Neural crest cell (in vitro differentiated cells): Measurements from ENCODE around the gene RAE1. TPM values are rescaled to one million over a fixed set of nuclear protein-coding genes. Genes with fewer than 3 reads are reported as not detected.

ENCODE experiments used
- DNase-seq: peaks from one replicate; pipeline ENCODE4 v3.0.0; 2021; ENCODE audit warnings: low read depth, mixed read lengths, low spot score
- H3K27ac Mint-ChIP-seq: one replicate; pipeline ENCODE4 v1.8.0; 2021; ENCODE audit warnings: mild to moderate bottlenecking, mixed read lengths; ENCODE audit not compliant: unreplicated experiment
- H3K27me3 Mint-ChIP-seq: 2 replicates; pipeline ENCODE4 v1.8.0; 2021; ENCODE audit warnings: low read depth, mild to moderate bottlenecking, mixed read lengths
- H3K36me3 Mint-ChIP-seq: 2 replicates; pipeline ENCODE4 v1.8.0; 2021; ENCODE audit warnings: low read depth, mild to moderate bottlenecking, mixed read lengths
- H3K4me1 Mint-ChIP-seq: 2 replicates; pipeline ENCODE4 v1.8.0; 2021; ENCODE audit warnings: mixed read lengths
- H3K4me3 Mint-ChIP-seq: one replicate; pipeline ENCODE4 v1.8.0; 2021; ENCODE audit warnings: mild to moderate bottlenecking, mixed read lengths
- H3K9me3 Mint-ChIP-seq: 2 replicates; pipeline ENCODE4 v1.8.0; 2021; ENCODE audit warnings: mixed read lengths
- long read RNA-seq: library from polyadenylated mRNA; unstranded; transcript quantifications from one replicate; pipeline ENCODE4 v2.0.0, GENCODE V29; 2020
- total RNA-seq: library from RNA; stranded (reverse); gene quantifications from 2 replicates; pipeline ENCODE4 v1.2.1, GENCODE V29; 2021
- TF ChIP-seq, protein P1 (sequence below): fragments of 200-600 bp; sonication (generic); conservative IDR thresholded peaks from 2 replicates; pipeline ENCODE4 v1.5.0; 2021; ENCODE audit warnings: antibody characterized with exemption, mild to moderate bottlenecking

The RAE1 gene, protein sequence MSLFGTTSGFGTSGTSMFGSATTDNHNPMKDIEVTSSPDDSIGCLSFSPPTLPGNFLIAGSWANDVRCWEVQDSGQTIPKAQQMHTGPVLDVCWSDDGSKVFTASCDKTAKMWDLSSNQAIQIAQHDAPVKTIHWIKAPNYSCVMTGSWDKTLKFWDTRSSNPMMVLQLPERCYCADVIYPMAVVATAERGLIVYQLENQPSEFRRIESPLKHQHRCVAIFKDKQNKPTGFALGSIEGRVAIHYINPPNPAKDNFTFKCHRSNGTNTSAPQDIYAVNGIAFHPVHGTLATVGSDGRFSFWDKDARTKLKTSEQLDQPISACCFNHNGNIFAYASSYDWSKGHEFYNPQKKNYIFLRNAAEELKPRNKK
- total RNA-seq = 54.7 and 57.0 TPM in 2 replicates
- long read RNA-seq, transcript RAE1-203 (12 exons, 2,639 nt) = major isoform, 322 of 374 reads
- long read RNA-seq, transcript RAE1-201 (12 exons, 2,362 nt) = minor isoform, 14 of 374 reads
- long read RNA-seq, partial matches to known transcripts = 12 of 374 reads
- long read RNA-seq, other reads (novel, unspliced or antisense) = 24 of 374 reads

DNA sequence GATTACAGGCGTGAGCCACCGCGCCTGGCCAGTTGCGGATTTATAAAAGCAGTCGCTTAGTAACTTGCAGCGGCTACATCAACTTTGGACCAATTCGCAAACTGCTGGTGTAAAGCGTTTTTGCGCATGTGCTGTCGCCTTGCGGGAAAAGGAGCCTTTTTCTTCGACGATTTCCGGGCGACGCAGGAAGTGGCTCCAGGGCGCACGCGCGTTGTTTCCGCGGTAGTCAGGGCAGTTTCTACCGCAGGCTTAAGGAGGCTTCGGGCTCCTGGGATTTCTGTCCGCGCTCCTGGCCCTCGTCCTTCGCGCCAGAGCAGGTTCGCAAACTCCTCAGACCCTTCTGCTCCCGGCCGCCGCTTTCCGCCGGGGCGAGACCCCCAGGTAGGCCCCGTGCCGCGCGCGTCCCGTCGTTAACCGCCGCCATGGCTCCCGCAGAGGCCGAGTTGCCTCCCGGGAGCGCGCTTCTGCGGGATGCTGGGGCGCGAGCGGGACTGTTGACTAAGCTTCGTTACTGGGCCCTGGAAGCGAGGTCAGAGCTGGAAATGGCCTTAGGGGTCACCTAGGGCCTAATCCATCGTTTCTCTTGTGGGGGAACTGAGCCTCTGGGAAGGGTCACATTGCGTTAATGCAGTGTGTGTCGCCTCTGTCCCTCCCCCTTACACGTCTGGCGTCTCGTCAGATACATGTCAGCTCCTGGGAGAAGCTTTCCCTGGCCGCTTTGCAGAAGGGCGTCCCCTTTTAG, at the start of gene RAE1:
Gene RAE1, plus strand, starts transcription at position 214 of the 742 bp plus-strand sequence. CDS start 2,784 bp downstream, outside the sequence.
- peak; percentile 88 for DNase-seq
- Mint-ChIP-seq H3K4me1 (peaks cover 20% of the 10 kb centered on the region), H3K36me3 (peaks cover 2% of the 10 kb centered on the region), H3K4me3 (peak within 1 kb of the TSS; percentile 95), H3K27ac (peak within 1 kb of the TSS; percentile 76), H3K27me3 (no peaks in the 10 kb centered on the region), H3K9me3 (peaks cover 3% of the 10 kb centered on the region)
- TF ChIP-seq, protein P1, sequence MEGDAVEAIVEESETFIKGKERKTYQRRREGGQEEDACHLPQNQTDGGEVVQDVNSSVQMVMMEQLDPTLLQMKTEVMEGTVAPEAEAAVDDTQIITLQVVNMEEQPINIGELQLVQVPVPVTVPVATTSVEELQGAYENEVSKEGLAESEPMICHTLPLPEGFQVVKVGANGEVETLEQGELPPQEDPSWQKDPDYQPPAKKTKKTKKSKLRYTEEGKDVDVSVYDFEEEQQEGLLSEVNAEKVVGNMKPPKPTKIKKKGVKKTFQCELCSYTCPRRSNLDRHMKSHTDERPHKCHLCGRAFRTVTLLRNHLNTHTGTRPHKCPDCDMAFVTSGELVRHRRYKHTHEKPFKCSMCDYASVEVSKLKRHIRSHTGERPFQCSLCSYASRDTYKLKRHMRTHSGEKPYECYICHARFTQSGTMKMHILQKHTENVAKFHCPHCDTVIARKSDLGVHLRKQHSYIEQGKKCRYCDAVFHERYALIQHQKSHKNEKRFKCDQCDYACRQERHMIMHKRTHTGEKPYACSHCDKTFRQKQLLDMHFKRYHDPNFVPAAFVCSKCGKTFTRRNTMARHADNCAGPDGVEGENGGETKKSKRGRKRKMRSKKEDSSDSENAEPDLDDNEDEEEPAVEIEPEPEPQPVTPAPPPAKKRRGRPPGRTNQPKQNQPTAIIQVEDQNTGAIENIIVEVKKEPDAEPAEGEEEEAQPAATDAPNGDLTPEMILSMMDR = no peak

DNA sequence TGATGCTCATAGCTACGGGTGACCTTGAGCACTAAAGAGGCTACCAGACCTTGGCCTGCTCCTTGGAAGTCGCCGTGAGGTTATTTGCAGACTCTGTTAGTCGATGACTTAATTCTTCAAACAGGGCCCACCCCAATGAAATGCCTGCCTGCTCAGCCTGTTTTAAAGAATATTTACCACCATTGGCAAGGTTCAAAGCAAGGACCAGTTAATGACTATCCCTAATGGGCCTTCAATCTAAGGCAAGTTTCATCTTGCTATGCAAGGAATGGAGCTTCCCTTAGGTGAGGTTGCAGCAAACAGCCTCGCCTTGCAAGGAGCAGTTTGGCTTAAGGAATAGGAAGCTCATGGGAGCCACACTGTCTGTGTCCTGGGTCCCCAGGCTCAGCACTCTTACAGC, 44.3 kb upstream of the RAE1 start:
- no peak for DNase-seq
- H3K36me3 Mint-ChIP-seq = no peaks in the 10 kb centered on the region
- H3K9me3 Mint-ChIP-seq = no peaks in the 10 kb centered on the region
- H3K4me3 Mint-ChIP-seq = no peak overlapping the region
- H3K27me3 Mint-ChIP-seq = no peaks in the 10 kb centered on the region
- TF ChIP-seq, protein P1 = no peak
- H3K4me1 Mint-ChIP-seq = peaks cover 20% of the 10 kb centered on the region
- no peak overlapping the region for H3K27ac Mint-ChIP-seq

DNA sequence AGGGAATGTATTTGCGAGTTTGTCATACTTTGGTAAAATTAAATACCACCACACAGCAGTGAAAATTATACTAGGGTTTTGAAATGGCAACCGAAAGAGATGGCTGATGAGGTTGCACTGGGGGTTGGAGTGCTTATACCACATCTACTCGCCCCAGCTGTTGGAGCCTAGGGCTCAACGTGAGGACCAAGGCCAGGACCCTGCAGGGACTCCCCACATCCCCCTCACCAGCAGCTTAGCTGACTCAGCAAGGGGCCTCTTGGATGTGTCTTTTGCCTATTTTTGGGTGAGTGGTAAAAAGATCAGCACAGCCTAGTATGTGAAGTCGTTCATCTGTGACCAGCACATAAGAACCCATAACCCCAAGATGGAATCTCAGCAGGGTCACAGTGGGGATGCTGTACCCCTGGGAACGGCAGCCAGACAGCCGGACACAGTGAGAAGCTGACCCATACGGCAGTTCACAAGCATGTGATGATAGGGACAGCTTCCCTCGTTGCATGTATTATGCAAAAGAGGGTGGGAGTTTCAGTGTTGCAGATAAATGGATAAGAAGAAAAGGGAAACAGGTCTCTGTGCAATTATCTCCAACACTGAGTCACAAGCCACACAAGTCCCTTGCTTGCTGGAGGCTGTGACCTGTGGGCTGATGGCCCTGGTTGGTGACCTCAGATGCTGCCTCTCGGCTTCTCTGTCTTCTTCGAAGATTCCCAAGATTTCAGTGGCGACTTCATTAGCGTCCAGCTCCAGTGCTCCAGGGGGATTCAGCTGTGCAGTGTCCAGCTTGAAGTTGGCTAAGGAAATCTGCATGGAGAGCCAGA, 42.4 kb upstream of the RAE1 start:
- TF ChIP-seq, protein P1 = no peak
- H3K9me3 Mint-ChIP-seq = no peaks in the 10 kb centered on the region
- no peaks in the 10 kb centered on the region for H3K27me3 Mint-ChIP-seq
- no peak overlapping the region for H3K4me3 Mint-ChIP-seq
- no peak overlapping the region for H3K27ac Mint-ChIP-seq
- DNase-seq = no peak
- peaks cover 20% of the 10 kb centered on the region for H3K4me1 Mint-ChIP-seq
- no peaks in the 10 kb centered on the region for H3K36me3 Mint-ChIP-seq

GRCh38 chr20:57309544-57310115, 41.4 kb upstream of the RAE1 start:
- Mint-ChIP-seq H3K4me3 (no peak overlapping the region), H3K36me3 (no peaks in the 10 kb centered on the region), H3K27ac (no peak overlapping the region), H3K27me3 (no peaks in the 10 kb centered on the region), H3K9me3 (no peaks in the 10 kb centered on the region), H3K4me1 (peaks cover 15% of the 10 kb centered on the region)
- DNase-seq = no peak
- TF ChIP-seq, protein P1 = no peak
